Liver (tissue), 9 donors: ENCODE data around the gene CHAMP1. TPM values are rescaled to one million over a fixed set of nuclear protein-coding genes. Genes with fewer than 3 reads are reported as not detected.

Source experiments
- DNase-seq: peaks from one replicate; pipeline ENCODE4 v3.0.0-alpha.2; 2017; ENCODE audit warnings: low spot score
- H3K27ac ChIP-seq, 2 donors: one replicate each; pipeline ENCODE4 v1.7.0; 2013; ENCODE audit warnings: inconsistent platforms in 2 of 2, low read length in 2 of 2, control low read depth in 1 of 2, low read depth in 1 of 2, mild to moderate bottlenecking in 1 of 2
- H3K27me3 ChIP-seq, 4 donors: one replicate each; pipeline versions ENCODE4 v1.6.1 to v1.7.0; 2013; ENCODE audit warnings: low read length in 3 of 4, inconsistent platforms in 1 of 4, mild to moderate bottlenecking in 1 of 4, moderate library complexity in 1 of 4; ENCODE audit not compliant: control insufficient read depth in 4 of 4, insufficient read depth in 4 of 4
- H3K36me3 ChIP-seq, 4 donors: one replicate each; pipeline versions ENCODE4 v1.6.1 to v1.7.0; 2013; ENCODE audit warnings: low read length in 3 of 4, mild to moderate bottlenecking in 3 of 4, low read depth in 1 of 4, moderate library complexity in 1 of 4; ENCODE audit not compliant: control insufficient read depth in 4 of 4, insufficient read depth in 3 of 4
- H3K4me1 ChIP-seq, 4 donors: one replicate each; pipeline versions ENCODE4 v1.6.1 to v1.7.0; 2013; ENCODE audit warnings: low read length in 3 of 4, mild to moderate bottlenecking in 3 of 4, moderate library complexity in 1 of 4; ENCODE audit not compliant: control insufficient read depth in 4 of 4, insufficient read depth in 4 of 4
- H3K4me3 ChIP-seq, 3 donors: one replicate each; pipeline versions ENCODE4 v1.6.1 to v1.7.0; 2013; ENCODE audit warnings: low read length in 3 of 3, control low read depth in 1 of 3, low read depth in 1 of 3, mild to moderate bottlenecking in 1 of 3
- H3K9ac ChIP-seq, 2 donors: one replicate each; pipeline ENCODE4 v1.7.0; 2013; ENCODE audit warnings: low read length in 2 of 2, mild to moderate bottlenecking in 2 of 2, moderate library complexity in 2 of 2, control low read depth in 1 of 2, low read depth in 1 of 2
- H3K9me3 ChIP-seq, 4 donors: one replicate each; pipeline versions ENCODE4 v1.6.1 to v1.7.0; 2013; ENCODE audit warnings: low read length in 3 of 4; ENCODE audit not compliant: control insufficient read depth in 4 of 4
- ATF3 ChIP-seq: IDR thresholded peaks from 2 replicates; pipeline ENCODE4 v1.6.1; 2016; ENCODE audit warnings: antibody characterized with exemption
- EGR1 ChIP-seq, 2 donors: IDR thresholded peaks; 2 replicates each; pipeline ENCODE4 v1.6.1; 2016 to 2018; ENCODE audit warnings: antibody characterized with exemption in 2 of 2, low read depth in 2 of 2
- FOXA1 ChIP-seq: IDR thresholded peaks from 2 replicates; pipeline ENCODE4 v1.6.1; 2016; ENCODE audit warnings: antibody characterized with exemption
- FOXA2 ChIP-seq: IDR thresholded peaks from 2 replicates; pipeline ENCODE4 v1.6.1; 2016; ENCODE audit warnings: antibody characterized with exemption
- GABPA ChIP-seq, 2 donors: IDR thresholded peaks in 1 of 2; conservative IDR thresholded peaks in 1 of 2; 2 replicates each; pipeline ENCODE4 v1.6.1; 2016; ENCODE audit warnings: antibody characterized with exemption in 2 of 2, mild to moderate bottlenecking in 1 of 2, moderate library complexity in 1 of 2
- HNF4A ChIP-seq, 2 donors: conservative IDR thresholded peaks; 2 replicates each; pipeline ENCODE4 v1.6.1; 2016; ENCODE audit warnings: antibody characterized with exemption in 2 of 2, mild to moderate bottlenecking in 2 of 2
- HNF4G ChIP-seq: IDR thresholded peaks from 2 replicates; pipeline ENCODE4 v1.6.1; 2016; ENCODE audit warnings: antibody characterized with exemption
- JUND ChIP-seq, 2 donors: IDR thresholded peaks; 2 replicates each; pipeline ENCODE4 v1.6.1; 2016; ENCODE audit warnings: antibody characterized with exemption in 2 of 2
- NR2F2 ChIP-seq: IDR thresholded peaks from 2 replicates; pipeline ENCODE4 v1.6.1; 2016; ENCODE audit warnings: antibody characterized with exemption
- RAD21 ChIP-seq, 2 donors: IDR thresholded peaks; 2 replicates each; pipeline ENCODE4 v1.6.1; 2016; ENCODE audit warnings: antibody characterized with exemption in 2 of 2, mild to moderate bottlenecking in 2 of 2
- RXRA ChIP-seq, 2 donors: IDR thresholded peaks; 2 replicates each; pipeline ENCODE4 v1.6.1; 2017 to 2018; ENCODE audit warnings: antibody characterized with exemption in 2 of 2, mild to moderate bottlenecking in 1 of 2
- SP1 ChIP-seq: IDR thresholded peaks from 2 replicates; pipeline ENCODE4 v1.6.1; 2018; ENCODE audit warnings: antibody characterized with exemption, mild to moderate bottlenecking
- YY1 ChIP-seq: IDR thresholded peaks from 2 replicates; pipeline ENCODE4 v1.6.1; 2016; ENCODE audit warnings: antibody characterized with exemption, mild to moderate bottlenecking
- WGBS: extraction: QIAGEN DNeasy Blood & Tissue Kit; methylation state at CpG from one replicate; pipeline ENCODE4 v1.1.7; 2013; 5-methylcytosine and 5-hydroxymethylcytosine counted together
- polyA plus RNA-seq, 2 donors: library from polyadenylated mRNA; stranded (reverse) in 1 of 2; unstranded in 1 of 2; fragments of 200-250 nt in 1 of 2; fragments of >200 nt in 1 of 2; fragmentation: Nextera tagmentation in 1 of 2; extraction: Ambion mirVana in 1 of 2; gene quantifications; one replicate each; pipeline versions ENCODE4 v1.2.1 to v1.2.3, GENCODE V29; 2013 to 2015
- total RNA-seq, 2 donors: library from RNA; depleted of rRNA; stranded (reverse); fragments of >200 nt; gene quantifications; one replicate each; pipeline ENCODE4 v1.2.3, GENCODE V29; 2014
- TF ChIP-seq, protein P1 (sequence below): IDR thresholded peaks from 2 replicates; pipeline ENCODE4 v1.6.1; 2016; ENCODE audit warnings: antibody characterized with exemption
- TF ChIP-seq, protein P2 (sequence below): IDR thresholded peaks from 2 replicates; pipeline ENCODE4 v1.6.1; 2016; ENCODE audit warnings: antibody characterized with exemption, mild to moderate bottlenecking
- TF ChIP-seq, protein P3 (sequence below): fragments of 150-350 bp; IDR thresholded peaks from 2 replicates; pipeline ENCODE4 v1.5.1; 2017; ENCODE audit warnings: improper control_type of control experiment, low read depth, low read length; ENCODE audit not compliant: missing input control
- donor health status: healthy.
- donor health status: healthy.
- donor health status: healthy.
- donor health status: healthy.
- donor health status: healthy.

The CHAMP1 gene
- total and polyA plus RNA-seq, 4 donors, result 6.2 to 15.1 (median 7.8) TPM

DNA sequence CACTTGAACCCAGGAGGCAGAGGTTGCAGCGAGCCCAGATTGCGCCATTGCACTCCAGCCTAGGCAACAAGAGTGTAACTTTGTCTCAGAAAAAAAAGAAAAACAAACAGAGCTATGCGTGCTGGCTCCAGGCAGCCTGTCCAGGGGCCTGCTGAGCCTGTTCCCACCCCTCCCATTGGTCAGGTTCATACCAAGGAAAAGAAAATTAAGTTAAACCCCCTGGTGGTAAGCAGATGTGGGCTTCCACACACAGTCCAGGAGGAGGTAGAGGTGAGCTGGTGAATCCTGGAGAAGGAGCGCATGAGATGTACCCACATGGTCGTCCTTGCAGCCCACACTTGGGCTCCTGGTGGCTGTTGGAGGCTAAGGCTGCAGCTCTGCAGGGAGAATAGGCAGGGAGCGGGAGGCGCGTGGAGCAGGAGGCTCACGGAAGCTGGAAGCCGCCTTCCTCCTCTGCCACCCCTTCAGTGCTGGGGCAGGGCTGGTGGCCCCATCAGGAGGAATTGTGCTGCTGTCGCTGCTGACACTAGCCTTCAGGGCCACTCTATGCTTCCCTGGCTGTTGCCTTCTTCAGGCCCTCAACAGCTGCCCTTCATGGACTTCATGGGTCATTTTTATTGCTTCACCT is 10.5 kb upstream of the CHAMP1 start:
- DNase-seq, result no peak
- Histone ChIP-seq H3K4me3 (no peak overlapping the region), H3K27me3 (no peaks in the 10 kb centered on the region), H3K4me1 (peaks cover 0 to 3% (median 0%) of the 10 kb centered on the region in 4 donors), H3K9ac (no peak overlapping the region), H3K36me3 (peaks cover 6 to 45% (median 23%) of the 10 kb centered on the region in 4 donors), H3K27ac (peak overlapping the region in 1 of 2 donors; percentile 25), H3K9me3 (no peaks in the 10 kb centered on the region)
- 91% methylated on average over 11 of the region's 11 CpGs for WGBS
- no peak for TF ChIP-seq FOXA1
- TF ChIP-seq SP1, result no peak
- TF ChIP-seq RXRA (IDR thresholded peaks at IDR 0.05), result no peak
- no peak for TF ChIP-seq GABPA (IDR thresholded peaks at IDR 0.05 in 1 of 2, conservative IDR thresholded peaks at IDR 0.05 in 1 of 2)
- no peak for TF ChIP-seq JUND (IDR thresholded peaks at IDR 0.05)
- TF ChIP-seq HNF4G, result no peak
- no peak for TF ChIP-seq ATF3
- no peak for TF ChIP-seq EGR1 (IDR thresholded peaks at IDR 0.05; ENCODE audit: low read depth in 2 of 2)
- TF ChIP-seq RAD21 (IDR thresholded peaks at IDR 0.05), result no peak
- TF ChIP-seq, protein P1, sequence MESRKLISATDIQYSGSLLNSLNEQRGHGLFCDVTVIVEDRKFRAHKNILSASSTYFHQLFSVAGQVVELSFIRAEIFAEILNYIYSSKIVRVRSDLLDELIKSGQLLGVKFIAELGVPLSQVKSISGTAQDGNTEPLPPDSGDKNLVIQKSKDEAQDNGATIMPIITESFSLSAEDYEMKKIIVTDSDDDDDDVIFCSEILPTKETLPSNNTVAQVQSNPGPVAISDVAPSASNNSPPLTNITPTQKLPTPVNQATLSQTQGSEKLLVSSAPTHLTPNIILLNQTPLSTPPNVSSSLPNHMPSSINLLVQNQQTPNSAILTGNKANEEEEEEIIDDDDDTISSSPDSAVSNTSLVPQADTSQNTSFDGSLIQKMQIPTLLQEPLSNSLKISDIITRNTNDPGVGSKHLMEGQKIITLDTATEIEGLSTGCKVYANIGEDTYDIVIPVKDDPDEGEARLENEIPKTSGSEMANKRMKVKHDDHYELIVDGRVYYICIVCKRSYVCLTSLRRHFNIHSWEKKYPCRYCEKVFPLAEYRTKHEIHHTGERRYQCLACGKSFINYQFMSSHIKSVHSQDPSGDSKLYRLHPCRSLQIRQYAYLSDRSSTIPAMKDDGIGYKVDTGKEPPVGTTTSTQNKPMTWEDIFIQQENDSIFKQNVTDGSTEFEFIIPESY, result no peak
- no peak for TF ChIP-seq FOXA2
- no peak for TF ChIP-seq HNF4A (conservative IDR thresholded peaks at IDR 0.05)
- TF ChIP-seq YY1, result no peak
- no peak for TF ChIP-seq NR2F2
- TF ChIP-seq, protein P2, sequence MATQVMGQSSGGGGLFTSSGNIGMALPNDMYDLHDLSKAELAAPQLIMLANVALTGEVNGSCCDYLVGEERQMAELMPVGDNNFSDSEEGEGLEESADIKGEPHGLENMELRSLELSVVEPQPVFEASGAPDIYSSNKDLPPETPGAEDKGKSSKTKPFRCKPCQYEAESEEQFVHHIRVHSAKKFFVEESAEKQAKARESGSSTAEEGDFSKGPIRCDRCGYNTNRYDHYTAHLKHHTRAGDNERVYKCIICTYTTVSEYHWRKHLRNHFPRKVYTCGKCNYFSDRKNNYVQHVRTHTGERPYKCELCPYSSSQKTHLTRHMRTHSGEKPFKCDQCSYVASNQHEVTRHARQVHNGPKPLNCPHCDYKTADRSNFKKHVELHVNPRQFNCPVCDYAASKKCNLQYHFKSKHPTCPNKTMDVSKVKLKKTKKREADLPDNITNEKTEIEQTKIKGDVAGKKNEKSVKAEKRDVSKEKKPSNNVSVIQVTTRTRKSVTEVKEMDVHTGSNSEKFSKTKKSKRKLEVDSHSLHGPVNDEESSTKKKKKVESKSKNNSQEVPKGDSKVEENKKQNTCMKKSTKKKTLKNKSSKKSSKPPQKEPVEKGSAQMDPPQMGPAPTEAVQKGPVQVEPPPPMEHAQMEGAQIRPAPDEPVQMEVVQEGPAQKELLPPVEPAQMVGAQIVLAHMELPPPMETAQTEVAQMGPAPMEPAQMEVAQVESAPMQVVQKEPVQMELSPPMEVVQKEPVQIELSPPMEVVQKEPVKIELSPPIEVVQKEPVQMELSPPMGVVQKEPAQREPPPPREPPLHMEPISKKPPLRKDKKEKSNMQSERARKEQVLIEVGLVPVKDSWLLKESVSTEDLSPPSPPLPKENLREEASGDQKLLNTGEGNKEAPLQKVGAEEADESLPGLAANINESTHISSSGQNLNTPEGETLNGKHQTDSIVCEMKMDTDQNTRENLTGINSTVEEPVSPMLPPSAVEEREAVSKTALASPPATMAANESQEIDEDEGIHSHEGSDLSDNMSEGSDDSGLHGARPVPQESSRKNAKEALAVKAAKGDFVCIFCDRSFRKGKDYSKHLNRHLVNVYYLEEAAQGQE, result no peak
- TF ChIP-seq, protein P3, sequence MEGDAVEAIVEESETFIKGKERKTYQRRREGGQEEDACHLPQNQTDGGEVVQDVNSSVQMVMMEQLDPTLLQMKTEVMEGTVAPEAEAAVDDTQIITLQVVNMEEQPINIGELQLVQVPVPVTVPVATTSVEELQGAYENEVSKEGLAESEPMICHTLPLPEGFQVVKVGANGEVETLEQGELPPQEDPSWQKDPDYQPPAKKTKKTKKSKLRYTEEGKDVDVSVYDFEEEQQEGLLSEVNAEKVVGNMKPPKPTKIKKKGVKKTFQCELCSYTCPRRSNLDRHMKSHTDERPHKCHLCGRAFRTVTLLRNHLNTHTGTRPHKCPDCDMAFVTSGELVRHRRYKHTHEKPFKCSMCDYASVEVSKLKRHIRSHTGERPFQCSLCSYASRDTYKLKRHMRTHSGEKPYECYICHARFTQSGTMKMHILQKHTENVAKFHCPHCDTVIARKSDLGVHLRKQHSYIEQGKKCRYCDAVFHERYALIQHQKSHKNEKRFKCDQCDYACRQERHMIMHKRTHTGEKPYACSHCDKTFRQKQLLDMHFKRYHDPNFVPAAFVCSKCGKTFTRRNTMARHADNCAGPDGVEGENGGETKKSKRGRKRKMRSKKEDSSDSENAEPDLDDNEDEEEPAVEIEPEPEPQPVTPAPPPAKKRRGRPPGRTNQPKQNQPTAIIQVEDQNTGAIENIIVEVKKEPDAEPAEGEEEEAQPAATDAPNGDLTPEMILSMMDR, result no peak
